ENCODE measurements around the gene PROM1.

- TF ChIP-seq POLR2A (IDR thresholded peaks at IDR 0.05; ENCODE audit: low read length): no peak
- TF ChIP-seq GATA1 (IDR thresholded peaks at IDR 0.05; ENCODE audit: low read depth, low read length): no peak
Observed at GRCh38 chr4:15948826-15949225, 135.0 kb downstream of the PROM1 start.
